HG03460 (cell line): ENCODE measurements around the gene TRMT5.
A peak's percentile ranks its signal among the peaks of the same experiment; 100 is the strongest.

Source experiments
- ATAC-seq: cut with Tn5 transposase; IDR thresholded peaks from one replicate; pipeline ENCODE4 v1.9.1; 2021; ENCODE audit not compliant: unreplicated experiment

TRMT5 gene, protein sequence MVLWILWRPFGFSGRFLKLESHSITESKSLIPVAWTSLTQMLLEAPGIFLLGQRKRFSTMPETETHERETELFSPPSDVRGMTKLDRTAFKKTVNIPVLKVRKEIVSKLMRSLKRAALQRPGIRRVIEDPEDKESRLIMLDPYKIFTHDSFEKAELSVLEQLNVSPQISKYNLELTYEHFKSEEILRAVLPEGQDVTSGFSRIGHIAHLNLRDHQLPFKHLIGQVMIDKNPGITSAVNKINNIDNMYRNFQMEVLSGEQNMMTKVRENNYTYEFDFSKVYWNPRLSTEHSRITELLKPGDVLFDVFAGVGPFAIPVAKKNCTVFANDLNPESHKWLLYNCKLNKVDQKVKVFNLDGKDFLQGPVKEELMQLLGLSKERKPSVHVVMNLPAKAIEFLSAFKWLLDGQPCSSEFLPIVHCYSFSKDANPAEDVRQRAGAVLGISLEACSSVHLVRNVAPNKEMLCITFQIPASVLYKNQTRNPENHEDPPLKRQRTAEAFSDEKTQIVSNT

DNA sequence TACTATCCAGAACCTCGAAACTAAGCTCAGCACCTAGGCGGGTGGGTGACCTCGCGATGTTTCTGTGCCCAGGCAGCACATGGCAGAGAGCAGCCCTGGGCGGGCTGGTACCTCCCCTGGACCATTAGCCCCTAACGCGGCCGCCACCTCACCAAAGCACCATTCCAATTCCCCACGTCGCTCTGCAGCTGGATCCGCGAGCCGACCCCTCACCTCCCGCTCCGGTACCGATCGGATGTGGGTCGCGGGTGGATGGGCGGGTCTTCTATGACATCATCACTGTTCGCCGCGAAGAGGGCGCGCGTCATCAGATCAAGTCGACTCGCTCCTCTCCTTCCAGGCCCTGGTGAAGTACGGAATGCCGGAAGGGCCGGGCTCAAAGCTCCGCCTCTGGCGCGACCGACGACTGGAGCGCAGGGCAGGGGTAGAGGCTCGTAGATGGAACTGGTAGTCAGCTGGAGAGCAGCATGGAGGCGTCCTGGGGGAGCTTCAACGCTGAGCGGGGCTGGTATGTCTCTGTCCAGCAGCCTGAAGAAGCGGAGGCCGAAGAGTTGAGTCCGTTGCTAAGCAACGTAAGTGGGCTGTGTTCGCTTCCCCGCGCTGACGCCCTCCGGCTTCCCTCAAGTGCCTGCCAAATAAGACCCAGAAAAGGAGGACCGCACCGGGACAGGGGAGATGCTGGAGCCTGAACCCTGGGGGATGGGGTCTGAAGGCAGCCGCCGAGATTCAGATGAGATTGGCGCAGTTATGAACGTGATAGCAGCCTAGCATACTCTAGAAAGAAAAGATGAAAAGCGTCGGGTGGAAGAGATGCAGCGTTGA lies at the start of gene TRMT5, which contains the start of gene SLC38A6:
Gene TRMT5 (minus strand): TSS at position 269 of the 822 bp plus-strand sequence. CDS start 106 bp downstream, at position 163.
Gene SLC38A6 (plus strand): TSS at position 435 of the 822 bp plus-strand sequence. CDS start 33 bp downstream, at position 468.
- peak; percentile 83 for ATAC-seq

DNA sequence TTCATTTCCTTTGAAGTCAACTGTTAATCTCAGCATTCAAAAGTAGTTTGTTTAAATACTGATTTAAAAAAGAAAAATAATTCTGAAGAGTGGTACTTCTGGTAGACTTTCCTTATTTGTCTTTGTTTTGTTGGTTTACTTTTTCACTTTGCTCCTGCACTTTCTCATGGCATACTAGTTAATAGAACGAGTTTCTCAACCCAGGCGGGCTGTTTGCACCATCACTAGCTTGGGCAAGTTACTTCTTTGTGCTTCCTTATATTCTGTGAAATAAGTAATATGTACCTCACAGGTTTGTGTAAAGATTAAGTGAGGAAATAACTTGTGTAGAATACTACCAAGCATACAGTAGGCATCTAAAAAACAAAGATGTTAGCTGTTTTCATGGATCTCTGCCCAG lies 45.6 kb upstream of the TRMT5 start:
- no peak for ATAC-seq

DNA sequence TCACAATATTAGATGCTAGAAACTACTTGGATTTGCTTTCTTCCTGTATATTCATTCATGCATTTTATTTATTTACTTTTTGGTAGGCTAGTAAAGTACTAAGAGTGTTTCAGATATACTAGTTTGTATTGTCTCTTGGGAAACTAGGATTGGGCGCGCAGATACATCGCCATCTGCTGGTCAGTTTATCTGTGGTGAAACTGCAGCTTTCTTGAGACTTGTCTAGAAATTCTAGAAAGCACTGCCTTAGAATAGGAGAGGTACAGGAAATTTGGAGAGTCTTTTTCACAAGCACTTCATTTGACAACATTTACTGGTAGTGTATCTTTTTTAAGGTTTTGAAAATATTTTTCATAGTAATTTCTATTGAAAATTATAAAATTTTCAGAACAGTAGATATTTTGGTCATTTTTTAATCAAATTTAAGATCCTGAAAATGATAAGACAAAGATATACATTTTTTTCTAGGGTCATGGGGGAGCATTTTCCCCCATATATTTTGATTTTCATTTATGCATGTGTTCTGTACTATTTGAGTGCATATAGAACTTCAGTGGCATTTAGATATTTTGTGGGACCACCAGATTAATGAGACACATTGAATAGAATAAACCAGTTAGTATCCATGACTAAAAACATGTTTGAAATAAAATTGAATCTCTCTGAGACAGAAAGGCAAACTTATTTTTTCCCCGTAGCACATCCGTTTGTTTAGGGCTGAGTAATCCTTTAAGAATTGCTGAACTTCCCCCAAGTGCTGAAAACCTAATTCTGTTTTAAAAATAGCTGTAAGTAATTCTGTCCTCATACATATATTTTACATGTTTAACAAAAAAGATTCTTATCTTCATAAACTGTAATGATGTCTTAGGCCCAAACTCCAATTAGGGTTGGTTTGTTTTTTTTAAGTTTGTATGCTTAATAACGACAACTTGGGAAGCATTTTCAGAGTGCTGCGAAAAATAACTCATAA lies 44.7 kb upstream of the TRMT5 start:
- no peak for ATAC-seq

DNA sequence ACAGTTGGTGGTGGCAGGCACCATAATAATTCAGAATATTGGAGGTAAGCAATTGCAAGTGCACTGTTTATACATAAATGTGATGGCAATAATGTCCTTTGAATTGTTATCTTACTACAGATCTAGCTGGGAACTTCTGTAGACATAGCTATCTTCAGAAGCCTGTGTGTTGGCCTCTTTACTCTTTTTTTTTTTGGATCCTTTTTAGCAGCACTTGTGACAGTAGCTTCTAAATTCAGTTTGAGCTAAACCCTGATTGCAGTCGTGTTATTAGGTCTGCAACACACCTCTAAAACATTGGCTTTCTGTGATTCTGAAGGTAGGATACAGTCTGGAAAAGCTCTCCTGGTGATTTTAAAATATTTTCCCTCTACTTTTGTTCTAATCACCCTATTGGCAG lies 38.7 kb upstream of the TRMT5 start:
- ATAC-seq = no peak

DNA sequence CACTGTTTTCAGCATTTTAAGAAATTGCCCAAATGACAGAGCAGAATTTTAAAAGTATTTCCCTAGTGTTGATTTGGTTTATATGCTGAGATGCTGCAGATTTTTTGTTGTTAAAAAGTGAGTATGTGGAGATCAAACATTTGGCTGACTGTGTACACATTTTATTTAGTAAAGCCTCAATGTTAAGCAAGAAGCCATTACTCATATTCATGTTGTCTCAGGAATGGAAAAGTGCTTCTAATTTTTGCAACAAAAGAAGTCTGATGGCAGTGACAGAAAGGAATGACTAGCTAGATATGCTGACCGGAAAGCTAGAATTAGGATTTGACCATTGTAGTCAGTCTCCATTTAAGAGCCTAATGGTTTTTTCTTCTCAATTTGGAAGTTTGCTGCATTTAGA lies 22.7 kb upstream of the TRMT5 start:
- ATAC-seq = no peak

DNA sequence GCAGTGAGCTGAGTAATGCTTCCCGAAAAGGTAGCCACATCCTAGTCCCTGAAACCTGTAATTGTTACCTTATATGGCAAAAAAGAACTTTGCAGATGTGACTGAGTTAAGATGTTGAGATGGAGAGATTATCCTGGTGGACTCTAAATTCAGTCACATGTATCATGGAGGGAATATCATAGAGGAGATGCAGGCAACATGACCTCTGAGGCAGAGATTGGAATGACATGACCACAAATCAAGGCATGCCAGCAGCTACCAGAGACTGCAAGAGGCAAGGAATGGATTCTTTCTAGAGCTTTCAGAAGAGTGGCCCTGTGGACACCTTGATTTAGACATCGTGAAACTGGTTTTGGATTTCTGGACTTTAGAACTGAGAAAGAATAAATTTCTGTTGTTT lies 18.7 kb upstream of the TRMT5 start:
- ATAC-seq = no peak

DNA sequence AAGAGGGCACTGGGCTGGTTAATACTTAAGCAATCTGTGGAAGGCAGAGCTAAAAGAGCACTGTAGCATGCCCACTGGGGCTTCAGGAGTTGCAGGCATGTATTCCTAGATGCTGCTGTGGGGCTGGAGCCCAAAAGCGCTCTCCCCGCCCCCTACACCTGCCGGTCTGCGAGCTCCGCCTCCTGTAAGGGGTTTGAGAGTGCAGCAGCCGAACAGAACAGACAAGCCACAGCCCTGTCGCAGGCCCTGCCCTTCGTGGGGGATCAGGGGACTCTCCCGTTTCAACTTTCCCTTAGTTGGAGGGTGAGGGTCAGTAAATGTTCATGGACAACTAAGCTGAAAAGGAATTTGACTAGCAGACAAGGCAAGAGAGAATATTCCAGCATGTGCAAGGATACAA lies 17.7 kb upstream of the TRMT5 start:
- ATAC-seq = no peak

DNA sequence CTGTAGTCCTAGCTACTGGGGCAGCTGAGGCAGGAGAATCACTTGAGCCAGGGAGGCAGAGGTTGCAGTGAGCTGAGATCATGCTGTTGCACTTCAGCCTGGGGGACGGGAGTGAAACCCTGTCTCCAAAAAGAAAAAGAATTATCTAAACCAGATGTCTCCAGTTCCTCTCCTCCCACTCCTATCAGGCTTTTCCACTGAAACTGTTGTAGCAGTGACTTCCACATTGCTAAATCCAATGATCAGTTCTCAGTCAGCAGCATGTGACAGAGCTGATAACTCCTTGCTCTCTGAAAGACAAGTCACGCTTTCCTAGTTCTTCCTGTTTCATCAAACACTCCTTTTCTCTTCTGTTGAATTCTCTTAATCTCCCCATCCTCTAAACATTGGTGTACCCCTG lies 8.7 kb upstream of the TRMT5 start:
- ATAC-seq = no peak

DNA sequence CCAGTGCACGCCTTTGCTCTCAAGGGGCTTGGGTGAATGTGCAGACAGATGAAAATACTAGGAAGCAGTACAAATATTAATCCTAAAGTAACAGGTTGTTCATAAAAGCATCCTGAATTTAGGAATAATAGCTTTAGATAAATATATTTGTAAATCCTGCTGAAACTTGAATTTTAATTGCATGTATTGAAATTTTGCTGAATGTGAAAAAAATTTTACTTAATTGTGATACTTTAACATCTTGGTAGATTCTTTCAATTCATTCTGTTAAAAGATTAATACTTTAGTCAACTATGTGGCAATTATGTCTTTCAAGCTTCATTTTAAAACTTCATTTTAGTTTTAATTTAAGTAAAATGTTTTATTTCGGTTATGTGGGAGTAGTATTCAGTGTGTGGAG lies 5.6 kb upstream of the TRMT5 start:
- no peak for ATAC-seq

DNA sequence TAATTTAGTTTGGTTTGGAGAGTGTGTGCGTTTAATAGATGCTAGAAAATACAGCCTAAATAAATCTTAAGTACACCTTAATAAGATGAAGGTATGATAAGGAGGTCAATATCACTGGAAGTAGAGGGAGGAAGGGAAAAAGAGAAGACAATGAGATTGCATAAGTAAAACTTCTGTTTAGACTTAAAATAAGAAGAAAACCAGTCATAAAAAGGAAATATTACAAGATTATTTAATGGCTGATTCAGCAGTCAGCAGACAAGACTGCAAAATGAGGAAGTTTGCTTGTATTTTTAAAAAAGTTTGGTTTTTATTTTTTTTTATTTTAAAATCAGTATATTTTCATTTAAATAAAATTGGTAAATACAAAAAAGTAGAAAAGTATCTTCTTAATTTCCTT lies 3.3 kb upstream of the TRMT5 start:
- no peak for ATAC-seq

DNA sequence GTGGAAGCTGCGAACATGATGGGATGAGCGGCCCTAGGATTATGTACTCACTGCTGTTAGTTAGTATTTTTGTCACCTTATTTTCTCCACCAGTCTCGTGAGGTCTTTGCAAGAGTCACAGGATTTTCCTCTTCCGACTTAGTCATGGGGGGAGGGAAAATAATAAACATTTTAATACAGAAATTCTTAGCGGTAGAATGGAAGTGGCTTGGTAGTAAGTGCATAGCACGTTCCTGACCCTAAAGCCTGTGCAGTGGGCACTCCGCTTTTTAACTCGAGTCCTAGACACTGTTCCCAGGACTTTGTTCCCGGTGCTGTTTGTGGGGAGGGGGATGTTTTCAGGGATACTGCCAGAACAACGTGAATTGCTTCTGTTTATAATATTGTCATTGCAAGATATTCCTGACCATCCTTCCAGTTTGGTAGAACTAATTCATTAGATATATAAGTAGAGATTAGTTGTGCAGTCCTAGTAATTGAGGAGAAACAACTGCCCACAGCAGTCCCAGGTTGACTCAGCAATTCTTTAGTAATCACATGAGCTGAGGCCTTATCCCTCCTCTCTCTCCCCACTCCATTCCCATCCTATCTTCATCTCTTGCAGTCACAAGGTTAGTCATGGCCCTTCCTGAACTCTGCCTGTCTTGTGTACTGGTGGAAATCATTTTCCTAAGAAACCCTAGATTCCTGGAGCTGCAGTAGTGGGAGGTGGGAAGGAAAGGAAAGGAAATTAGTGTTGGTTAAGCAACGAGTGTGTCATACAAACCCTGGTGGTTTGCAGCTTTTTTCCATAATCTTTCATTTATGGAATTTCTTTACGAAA lies 965 bp upstream of the TRMT5 start:
- ATAC-seq = no peak

DNA sequence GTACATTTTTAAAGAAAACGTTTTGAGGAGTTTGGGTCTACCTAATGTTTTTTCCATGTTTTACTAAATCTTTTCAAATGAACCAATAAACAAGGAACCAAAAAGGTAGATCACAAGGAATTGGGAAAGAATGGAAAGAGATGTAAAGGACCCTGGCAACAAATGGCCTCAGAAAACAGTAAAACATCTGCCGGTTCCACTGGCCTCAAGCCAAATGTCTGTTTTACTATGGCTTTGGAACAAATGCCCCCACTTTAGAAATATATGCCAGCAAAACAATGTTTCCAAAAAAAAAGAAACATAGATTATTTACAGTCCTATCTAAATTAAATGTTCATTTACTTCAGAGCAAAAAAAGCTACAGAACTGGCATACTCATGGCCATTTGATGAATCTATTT lies 3.0 kb downstream of the TRMT5 start:
- no peak for ATAC-seq

DNA sequence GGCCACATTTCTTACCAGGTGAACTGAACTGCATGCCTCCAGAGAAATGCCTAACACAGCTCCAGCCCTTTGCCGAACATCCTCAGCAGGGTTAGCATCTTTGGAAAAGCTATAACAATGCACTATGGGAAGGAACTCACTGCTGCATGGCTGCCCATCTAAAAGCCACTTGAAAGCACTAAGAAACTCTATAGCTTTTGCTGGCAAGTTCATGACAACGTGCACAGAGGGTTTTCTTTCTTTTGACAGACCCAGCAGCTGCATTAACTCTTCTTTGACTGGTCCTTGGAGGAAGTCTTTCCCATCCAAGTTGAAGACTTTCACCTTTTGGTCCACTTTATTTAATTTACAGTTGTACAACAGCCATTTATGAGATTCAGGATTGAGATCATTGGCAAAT lies 5.3 kb downstream of the TRMT5 start:
- no peak for ATAC-seq

DNA sequence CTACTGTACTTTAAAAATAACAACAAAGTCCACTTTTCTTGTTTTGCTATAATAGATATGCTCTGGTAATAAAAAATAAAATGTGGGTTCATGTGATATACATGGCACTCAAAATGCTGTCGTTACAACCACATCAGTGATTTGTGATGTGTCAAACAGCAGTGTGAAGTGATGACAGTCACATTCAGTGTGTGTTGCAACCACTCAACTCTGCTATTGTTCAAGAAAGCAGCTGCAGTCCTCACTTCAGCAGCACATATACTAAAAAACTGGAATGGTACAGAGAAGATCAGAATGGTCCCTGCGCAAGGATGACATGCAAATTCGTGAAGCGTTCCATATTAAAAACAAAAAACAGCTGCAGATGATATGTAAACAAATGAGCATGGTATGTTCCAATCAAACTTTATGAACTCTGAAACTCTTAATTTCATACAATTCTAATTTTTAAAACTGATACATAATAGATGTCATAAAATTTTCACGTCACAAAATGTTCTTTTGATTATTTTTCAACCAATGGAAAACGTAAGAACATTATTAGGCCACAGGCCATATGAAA lies 6.7 kb downstream of the TRMT5 start:
- no peak for ATAC-seq

DNA sequence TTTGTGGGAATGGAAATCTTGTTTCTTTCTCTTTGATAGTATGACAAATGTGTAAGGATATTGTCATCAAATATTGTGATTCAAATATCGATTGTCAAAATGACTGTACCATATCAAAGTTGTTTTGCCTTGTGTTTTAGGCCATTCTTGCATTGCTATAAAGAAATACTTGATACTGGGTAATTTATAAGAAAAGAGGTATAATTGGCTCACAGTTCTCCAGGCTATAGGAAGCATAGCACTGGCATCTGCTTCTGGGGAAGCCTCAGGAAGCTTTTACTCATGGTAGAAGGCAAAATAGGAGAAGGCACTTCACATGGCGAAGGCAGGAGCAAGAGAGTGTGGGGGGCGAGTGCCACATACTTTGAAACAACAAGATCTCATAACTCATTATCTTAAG lies 7.8 kb downstream of the TRMT5 start:
- ATAC-seq = no peak

DNA sequence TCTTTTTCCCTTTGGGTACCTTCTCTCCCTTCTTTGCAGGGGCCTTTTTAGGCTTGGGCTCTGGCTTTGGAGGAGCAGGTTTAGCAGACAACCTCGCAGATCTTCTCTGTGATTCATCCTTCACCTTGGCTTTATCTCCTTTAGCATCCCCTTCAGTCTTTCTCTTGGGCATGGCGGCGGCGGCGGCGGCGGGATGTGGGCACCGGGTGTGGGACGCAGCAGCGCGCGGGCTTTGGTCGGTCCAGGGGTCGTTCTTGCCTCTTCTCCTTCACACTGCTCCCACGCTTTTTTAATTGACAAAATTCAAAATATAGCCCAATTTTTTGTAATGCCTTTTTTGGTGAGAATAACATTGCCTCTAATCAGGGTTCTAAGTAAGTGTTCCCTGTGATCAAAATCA lies 8.6 kb downstream of the TRMT5 start:
- no peak for ATAC-seq

DNA sequence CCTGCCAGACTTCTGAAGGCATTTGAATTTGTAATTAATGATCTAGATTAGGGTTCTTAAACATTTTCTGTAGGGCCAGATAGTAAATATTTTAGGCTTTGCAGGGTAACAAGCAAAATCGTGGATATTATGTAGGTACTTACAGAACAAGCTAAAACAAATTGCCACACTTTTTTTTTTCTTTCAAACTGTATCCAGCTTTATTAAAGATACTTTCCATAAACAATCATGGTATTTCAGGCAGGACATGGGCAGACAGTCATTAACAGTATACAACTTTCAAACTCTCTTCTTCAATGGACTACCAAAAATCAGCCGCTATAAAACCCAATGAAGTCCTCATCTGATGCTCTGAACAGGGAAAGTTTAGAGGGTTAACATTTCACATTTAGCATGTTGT lies 9.6 kb downstream of the TRMT5 start:
- ATAC-seq = no peak

DNA sequence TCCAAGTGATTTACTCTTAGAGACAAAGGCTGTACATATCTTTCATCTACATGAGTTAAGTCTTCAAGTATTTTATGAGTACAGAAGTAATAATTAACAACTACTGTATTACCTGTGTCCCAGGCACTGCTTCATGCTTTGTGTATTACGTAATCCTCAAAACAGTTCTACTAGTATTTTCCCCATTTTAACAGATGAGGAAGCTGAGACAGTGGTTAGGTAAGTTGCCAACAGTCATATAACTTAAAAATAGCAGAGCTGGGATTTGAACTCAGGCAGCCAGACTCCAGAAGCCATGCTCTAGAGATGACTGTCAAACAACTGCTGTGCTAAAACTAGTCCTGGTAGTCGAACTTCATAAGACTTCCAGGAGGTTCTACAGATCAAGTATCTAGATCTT lies 10.7 kb downstream of the TRMT5 start:
- no peak for ATAC-seq

DNA sequence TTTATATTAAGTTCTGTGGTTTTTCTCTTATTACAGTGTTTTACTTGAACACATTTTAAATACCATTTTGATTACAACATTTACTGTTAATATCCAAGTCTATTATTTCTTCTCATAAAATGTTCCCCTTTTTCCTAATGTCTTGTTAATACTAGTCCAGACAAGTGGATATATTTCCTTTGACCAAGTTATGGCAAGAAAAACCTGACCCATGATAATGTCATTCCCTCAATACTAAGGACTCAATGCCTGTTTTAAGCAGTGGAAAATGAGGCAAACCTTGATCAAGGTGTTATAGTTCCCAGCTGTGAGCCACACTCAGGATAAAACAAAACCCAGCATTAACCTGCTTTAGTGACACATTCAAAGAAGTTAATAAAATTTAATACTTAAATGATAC lies 12.2 kb downstream of the TRMT5 start:
- no peak for ATAC-seq

DNA sequence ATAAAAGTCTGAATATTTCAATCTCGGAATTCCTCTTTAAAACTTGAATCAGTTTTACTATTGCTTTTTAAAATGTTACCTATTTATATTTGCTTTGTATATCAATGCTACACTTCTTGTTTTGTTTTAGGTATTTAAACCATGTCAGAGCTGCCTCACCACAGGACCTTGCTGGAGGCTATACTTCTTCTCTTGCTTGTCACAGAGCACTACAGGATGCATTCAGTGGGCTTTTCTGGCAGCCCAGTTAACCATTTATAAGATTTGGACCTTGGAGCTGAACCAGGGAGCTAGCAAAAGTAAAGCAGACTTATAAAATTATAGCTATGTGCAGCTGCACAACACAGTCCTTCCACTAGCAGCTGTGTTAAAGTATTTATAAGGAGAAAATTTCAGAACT lies 12.8 kb downstream of the TRMT5 start:
- ATAC-seq = no peak
